ENCODE data around the gene DTNBP1.

DTNBP1 gene

GRCh38 chr6:15495375-15495901, 167.4 kb downstream of the DTNBP1 start:
- TF ChIP-seq CTCF (IDR thresholded peaks at IDR 0.05; ENCODE audit: low read depth, low read length): no peak
- DNase-seq (ENCODE audit: extremely low read depth, low read depth): no peak

- DNase-seq (ENCODE audit: extremely low read depth, low read depth): no peak
- TF ChIP-seq CTCF (IDR thresholded peaks at IDR 0.05; ENCODE audit: low read depth, low read length): no peak
Measured at GRCh38 chr6:15493437-15494168, 169.2 kb downstream of the DTNBP1 start.

GRCh38 chr6:15491986-15492269, 170.9 kb downstream of the DTNBP1 start:
- no peak for TF ChIP-seq CTCF (IDR thresholded peaks at IDR 0.05; ENCODE audit: low read depth, low read length)
- no peak for DNase-seq (ENCODE audit: extremely low read depth, low read depth)

- peak; percentile 98 for TF ChIP-seq CTCF (IDR thresholded peaks at IDR 0.05; ENCODE audit: low read depth, low read length)
- DNase-seq (ENCODE audit: extremely low read depth, low read depth): peak; percentile 57
Measured at GRCh38 chr6:15491255-15491985, 171.4 kb downstream of the DTNBP1 start.

- DNase-seq (ENCODE audit: extremely low read depth, low read depth): no peak
- no peak for TF ChIP-seq CTCF (IDR thresholded peaks at IDR 0.05; ENCODE audit: low read depth, low read length)
Measured at GRCh38 chr6:15490242-15491100, 172.4 kb downstream of the DTNBP1 start.

GRCh38 chr6:15489261-15489962, 173.4 kb downstream of the DTNBP1 start:
- no peak for TF ChIP-seq CTCF (IDR thresholded peaks at IDR 0.05; ENCODE audit: low read depth, low read length)
- DNase-seq (ENCODE audit: extremely low read depth, low read depth): no peak

Measured in AG09319 (cell line).